Keratinocyte (primary cell): ENCODE results near the gene CHST1. TPM values are rescaled to one million over a fixed set of nuclear protein-coding genes. Genes with fewer than 3 reads are reported as not detected.

Source experiments
- DNase-seq: peaks from one replicate; pipeline ENCODE4 v3.0.0-alpha.2; 2011; ENCODE audit warnings: low read depth, missing footprints, low spot score
- FAIRE-seq: peaks from 2 replicates; lab custom pipeline; 2011; peaks lifted over from hg19 to GRCh38; lab: Jason Lieb, UNC
- H2AFZ ChIP-seq: 2 replicates; pipeline ENCODE4 v1.6.0; 2012; ENCODE audit warnings: low read length, control low read depth, inconsistent platforms; ENCODE audit not compliant: control insufficient read depth
- H3K27ac ChIP-seq: 2 replicates; pipeline ENCODE4 v1.5.1; 2011; ENCODE audit warnings: low read length; ENCODE audit not compliant: control insufficient read depth, insufficient read depth
- H3K27me3 ChIP-seq: 3 replicates; pipeline ENCODE4 v1.6.0; 2011; ENCODE audit warnings: low read length; ENCODE audit not compliant: control insufficient read depth, insufficient read depth; ENCODE audit errors: extremely low read depth
- H3K36me3 ChIP-seq, 2 experiments: 2 replicates in 1 of 2; 3 replicates in 1 of 2; pipeline ENCODE4 v1.5.1; 2011; ENCODE audit warnings: low read length in 2 of 2, mild to moderate bottlenecking in 1 of 2; ENCODE audit not compliant: control insufficient read depth in 2 of 2, insufficient read depth in 2 of 2; ENCODE audit errors: extremely low read depth in 1 of 2
- H3K4me1 ChIP-seq: 3 replicates; pipeline ENCODE4 v1.5.1; 2011; ENCODE audit warnings: low read length; ENCODE audit not compliant: control insufficient read depth, insufficient read depth; ENCODE audit errors: extremely low read depth
- H3K4me2 ChIP-seq: 3 replicates; pipeline ENCODE4 v1.6.0; 2011; ENCODE audit warnings: low read depth, low read length; ENCODE audit not compliant: control insufficient read depth, insufficient read depth; ENCODE audit errors: extremely low read depth
- H3K4me3 ChIP-seq, 3 experiments: fragments of 200-600 bp in 1 of 3; sonication (generic) in 1 of 3; 2 replicates in 2 of 3; 3 replicates in 1 of 3; pipeline ENCODE4 v1.5.1; 2011 to 2016; ENCODE audit warnings: low read length in 3 of 3, mild to moderate bottlenecking in 3 of 3, control low read depth in 2 of 3, inconsistent platforms in 1 of 3, low read depth in 1 of 3, mixed read lengths in 1 of 3, mixed run types in 1 of 3, moderate library complexity in 1 of 3; ENCODE audit not compliant: control insufficient read depth in 2 of 3, insufficient read depth in 2 of 3; ENCODE audit errors: extremely low read depth in 1 of 3
- H3K79me2 ChIP-seq: 2 replicates; pipeline ENCODE4 v1.6.0; 2012; ENCODE audit warnings: low read length; ENCODE audit not compliant: control insufficient read depth, insufficient read depth
- H3K9ac ChIP-seq: 3 replicates; pipeline ENCODE4 v1.6.0; 2011; ENCODE audit warnings: low read length; ENCODE audit not compliant: control insufficient read depth, insufficient read depth; ENCODE audit errors: extremely low read depth
- H3K9me1 ChIP-seq: 3 replicates; pipeline ENCODE4 v1.6.0; 2011; ENCODE audit warnings: low read length; ENCODE audit not compliant: control insufficient read depth, insufficient read depth; ENCODE audit errors: extremely low read depth
- H3K9me3 ChIP-seq: 2 replicates; pipeline ENCODE4 v1.5.1; 2012; ENCODE audit warnings: low read depth, low read length; ENCODE audit not compliant: control insufficient read depth
- H4K20me1 ChIP-seq: 3 replicates; pipeline ENCODE4 v1.6.0; 2011; ENCODE audit warnings: low read length; ENCODE audit not compliant: control insufficient read depth, insufficient read depth; ENCODE audit errors: extremely low read depth
- EZH2 ChIP-seq: IDR thresholded peaks from one replicate; pipeline ENCODE4 v1.6.1; 2012; ENCODE audit warnings: inconsistent platforms, mild to moderate bottlenecking, low read length, moderate library complexity
- dilution Hi-C: fragments of 300-500 bp; cut with MboI; formaldehyde crosslinking; loops from one replicate; pipeline ENCODE4 v1.7.0; 2020; ENCODE audit warnings: low sequenced_read_pairs; ENCODE audit not compliant: extremely low pct_ligation_motif_present
- polyA plus RNA-seq, 5 experiments: library from polyadenylated mRNA; depleted of rRNA in 3 of 5; stranded (reverse) in 3 of 5; stranded (forward) in 1 of 5; unstranded in 1 of 5; fragments of >200 nt; gene quantifications; 1 replicate in 1 of 5; 2 replicates in 3 of 5; 3 replicates in 1 of 5; pipeline versions ENCODE4 v1.2.1 to v1.2.3, GENCODE V29; 2011 to 2012; ENCODE audit warnings: missing spikeins in 2 of 5, low read depth in 1 of 5, low replicate concordance in 1 of 5
- TF ChIP-seq, protein P1 (sequence below), 3 experiments: IDR thresholded peaks in 1 of 3; conservative IDR thresholded peaks in 1 of 3; optimal IDR thresholded peaks in 1 of 3; 2 replicates in 2 of 3; 3 replicates in 1 of 3; pipeline versions ENCODE3 to v1.5.1; 2011; ENCODE audit warnings: low read length in 3 of 3, mild to moderate bottlenecking in 3 of 3, moderate library complexity in 2 of 3, control low read depth in 1 of 3, inconsistent platforms in 1 of 3; ENCODE audit not compliant: insufficient read depth in 2 of 3; ENCODE audit errors: extremely low read depth in 1 of 3

Gene CHST1
- polyA plus RNA-seq, 1 donor (not counting 4 experiments of a cell fraction or from before 2014, with no cell fraction given): not detected

DNA sequence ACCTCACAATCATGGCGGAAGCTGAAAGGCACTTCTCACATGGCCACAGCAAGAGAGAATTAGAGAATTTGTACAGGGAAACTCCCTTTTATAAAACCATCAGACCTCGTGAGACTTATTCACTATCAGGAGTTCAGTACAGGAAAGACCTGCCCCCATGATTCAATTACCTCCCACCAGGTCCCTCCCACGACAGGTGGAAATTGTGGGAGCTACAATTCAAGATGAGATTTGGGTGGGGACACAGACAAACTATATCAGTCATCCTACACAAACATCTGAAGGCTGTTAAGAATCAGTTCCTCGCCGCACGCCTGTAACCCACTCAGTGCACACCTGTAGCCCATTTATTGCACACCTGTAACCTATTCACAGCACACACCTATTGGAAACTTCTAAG is 39.8 kb downstream of the CHST1 start:
- no peaks in the 10 kb centered on the region for H3K27me3 ChIP-seq
- H2AFZ ChIP-seq: no peak overlapping the region
- H3K4me1 ChIP-seq: no peaks in the 10 kb centered on the region
- no peak overlapping the region for H3K27ac ChIP-seq
- dilution Hi-C loops: no loop called here
- no peaks in the 10 kb centered on the region for H4K20me1 ChIP-seq
- H3K4me3 ChIP-seq: no peak overlapping the region
- DNase-seq (no peak), FAIRE-seq (no peak)
- H3K79me2 ChIP-seq: no peaks in the 10 kb centered on the region
- no peak for TF ChIP-seq EZH2
- TF ChIP-seq, protein P1, sequence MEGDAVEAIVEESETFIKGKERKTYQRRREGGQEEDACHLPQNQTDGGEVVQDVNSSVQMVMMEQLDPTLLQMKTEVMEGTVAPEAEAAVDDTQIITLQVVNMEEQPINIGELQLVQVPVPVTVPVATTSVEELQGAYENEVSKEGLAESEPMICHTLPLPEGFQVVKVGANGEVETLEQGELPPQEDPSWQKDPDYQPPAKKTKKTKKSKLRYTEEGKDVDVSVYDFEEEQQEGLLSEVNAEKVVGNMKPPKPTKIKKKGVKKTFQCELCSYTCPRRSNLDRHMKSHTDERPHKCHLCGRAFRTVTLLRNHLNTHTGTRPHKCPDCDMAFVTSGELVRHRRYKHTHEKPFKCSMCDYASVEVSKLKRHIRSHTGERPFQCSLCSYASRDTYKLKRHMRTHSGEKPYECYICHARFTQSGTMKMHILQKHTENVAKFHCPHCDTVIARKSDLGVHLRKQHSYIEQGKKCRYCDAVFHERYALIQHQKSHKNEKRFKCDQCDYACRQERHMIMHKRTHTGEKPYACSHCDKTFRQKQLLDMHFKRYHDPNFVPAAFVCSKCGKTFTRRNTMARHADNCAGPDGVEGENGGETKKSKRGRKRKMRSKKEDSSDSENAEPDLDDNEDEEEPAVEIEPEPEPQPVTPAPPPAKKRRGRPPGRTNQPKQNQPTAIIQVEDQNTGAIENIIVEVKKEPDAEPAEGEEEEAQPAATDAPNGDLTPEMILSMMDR (optimal IDR thresholded peaks at IDR 0.05 in 1 of 3, IDR thresholded peaks at IDR 0.05 in 1 of 3, conservative IDR thresholded peaks at IDR 0.05 in 1 of 3; ENCODE audit: extremely low read depth in 1 of 3, insufficient read depth in 2 of 3, low read length in 3 of 3): no peak
- H3K4me2 ChIP-seq: no peak overlapping the region
- H3K9ac ChIP-seq: no peak overlapping the region
- H3K36me3 ChIP-seq: no peaks in the 10 kb centered on the region
- H3K9me3 ChIP-seq: no peaks in the 10 kb centered on the region
- H3K9me1 ChIP-seq: no peaks in the 10 kb centered on the region

DNA sequence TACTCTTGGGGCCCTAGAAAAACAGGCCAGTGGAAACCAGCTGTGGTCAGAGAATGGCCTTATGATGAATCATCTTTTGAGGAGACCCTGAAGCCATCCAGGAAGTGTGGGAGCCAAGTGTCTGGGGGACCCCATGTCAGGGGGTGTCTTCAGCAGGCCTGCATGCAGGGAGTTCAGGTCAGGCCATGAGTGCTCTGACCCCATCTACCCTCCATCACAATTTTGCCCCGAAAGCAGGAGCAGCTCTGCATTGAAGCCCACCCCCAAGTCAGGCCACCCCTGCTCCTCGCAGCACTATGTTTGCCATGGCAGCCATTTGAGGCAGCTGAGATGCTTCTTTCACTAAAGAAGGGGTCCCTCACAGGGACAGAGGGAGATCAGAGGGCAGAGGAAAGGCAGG is 41.3 kb downstream of the CHST1 start:
- no peak overlapping the region for H3K27ac ChIP-seq
- TF ChIP-seq, protein P1 (optimal IDR thresholded peaks at IDR 0.05 in 1 of 3, IDR thresholded peaks at IDR 0.05 in 1 of 3, conservative IDR thresholded peaks at IDR 0.05 in 1 of 3; ENCODE audit: extremely low read depth in 1 of 3, insufficient read depth in 2 of 3, low read length in 3 of 3): no peak
- no peak for TF ChIP-seq EZH2
- dilution Hi-C loops: no loop called here

More for the DNA sequence above, 41.3 kb downstream of the CHST1 start:
- Histone ChIP-seq H2AFZ (no peak overlapping the region), H3K9ac (no peak overlapping the region), H3K27me3 (no peaks in the 10 kb centered on the region), H3K9me3 (no peaks in the 10 kb centered on the region), H3K36me3 (no peaks in the 10 kb centered on the region), H3K4me1 (no peaks in the 10 kb centered on the region), H3K79me2 (no peaks in the 10 kb centered on the region), H3K9me1 (no peaks in the 10 kb centered on the region), H4K20me1 (no peaks in the 10 kb centered on the region), H3K4me3 (no peak overlapping the region), H3K4me2 (no peak overlapping the region)
- FAIRE-seq (no peak), DNase-seq (no peak)
